ENCODE measurements around the gene CIAPIN1. TPM values are rescaled to one million over a fixed set of nuclear protein-coding genes. Genes with fewer than 3 reads are reported as not detected.

CIAPIN1 gene
- total RNA-seq, 1 donor from 2014 or later: 68.2 TPM

DNA sequence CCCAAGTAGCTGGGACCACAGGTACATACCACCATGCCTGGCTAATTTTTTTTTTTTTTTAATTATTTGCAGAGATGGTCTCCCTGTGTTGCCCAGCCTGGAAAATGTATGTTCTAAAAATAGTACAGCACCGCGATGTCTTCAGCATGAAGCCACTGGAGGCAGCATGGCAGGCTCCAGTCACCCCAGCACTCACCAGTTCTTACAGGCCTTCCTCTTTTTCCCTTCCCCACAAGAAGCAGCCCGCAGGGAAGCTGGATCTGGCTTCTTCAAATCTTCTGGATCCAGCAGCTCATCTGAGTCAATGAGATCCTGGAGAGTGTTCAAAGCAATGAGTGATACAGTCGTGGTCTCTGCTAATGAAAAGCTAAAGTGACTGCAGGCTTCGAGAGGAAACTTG is 16.2 kb downstream of the CIAPIN1 start:
- H3K4me1 Mint-ChIP-seq (ENCODE audit: unreplicated experiment): no peaks in the 10 kb centered on the region
- H3K27me3 Mint-ChIP-seq: no peaks in the 10 kb centered on the region
- H3K9me3 Mint-ChIP-seq: no peaks in the 10 kb centered on the region
- no peak overlapping the region for H3K4me3 Mint-ChIP-seq
- TF ChIP-seq, protein P1, sequence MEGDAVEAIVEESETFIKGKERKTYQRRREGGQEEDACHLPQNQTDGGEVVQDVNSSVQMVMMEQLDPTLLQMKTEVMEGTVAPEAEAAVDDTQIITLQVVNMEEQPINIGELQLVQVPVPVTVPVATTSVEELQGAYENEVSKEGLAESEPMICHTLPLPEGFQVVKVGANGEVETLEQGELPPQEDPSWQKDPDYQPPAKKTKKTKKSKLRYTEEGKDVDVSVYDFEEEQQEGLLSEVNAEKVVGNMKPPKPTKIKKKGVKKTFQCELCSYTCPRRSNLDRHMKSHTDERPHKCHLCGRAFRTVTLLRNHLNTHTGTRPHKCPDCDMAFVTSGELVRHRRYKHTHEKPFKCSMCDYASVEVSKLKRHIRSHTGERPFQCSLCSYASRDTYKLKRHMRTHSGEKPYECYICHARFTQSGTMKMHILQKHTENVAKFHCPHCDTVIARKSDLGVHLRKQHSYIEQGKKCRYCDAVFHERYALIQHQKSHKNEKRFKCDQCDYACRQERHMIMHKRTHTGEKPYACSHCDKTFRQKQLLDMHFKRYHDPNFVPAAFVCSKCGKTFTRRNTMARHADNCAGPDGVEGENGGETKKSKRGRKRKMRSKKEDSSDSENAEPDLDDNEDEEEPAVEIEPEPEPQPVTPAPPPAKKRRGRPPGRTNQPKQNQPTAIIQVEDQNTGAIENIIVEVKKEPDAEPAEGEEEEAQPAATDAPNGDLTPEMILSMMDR (conservative IDR thresholded peaks at IDR 0.05): no peak
- peaks cover 31% of the 10 kb centered on the region for H3K36me3 Mint-ChIP-seq
- DNase-seq (ENCODE audit: extremely low spot score, unreplicated experiment): no peak
- H3K27ac Mint-ChIP-seq: no peak overlapping the region

DNA sequence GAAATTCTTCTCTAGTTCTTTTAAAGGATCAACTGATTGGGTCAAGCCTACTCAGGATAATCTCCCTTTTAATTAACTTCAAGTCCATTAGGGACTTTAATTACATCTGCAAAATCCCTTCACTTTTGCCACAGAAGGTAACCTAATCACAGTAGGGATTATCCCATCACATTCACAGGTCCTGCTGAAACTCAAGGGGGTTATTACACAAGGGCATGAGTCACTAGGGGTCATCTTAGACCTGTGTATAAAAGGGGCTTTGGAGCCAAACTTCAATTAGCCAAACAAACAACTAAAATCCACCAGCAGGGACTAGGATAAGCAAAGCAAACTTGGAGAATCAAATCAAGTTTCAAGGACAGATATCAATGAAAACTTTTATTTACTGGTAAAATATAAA is 19.4 kb downstream of the CIAPIN1 start:
- Mint-ChIP-seq H3K27me3 (no peaks in the 10 kb centered on the region), H3K27ac (no peak overlapping the region), H3K36me3 (peaks cover 26% of the 10 kb centered on the region), H3K4me3 (no peak overlapping the region), H3K9me3 (no peaks in the 10 kb centered on the region), H3K4me1 (ENCODE audit: unreplicated experiment) (no peaks in the 10 kb centered on the region)
- no peak for DNase-seq (ENCODE audit: extremely low spot score, unreplicated experiment)
- TF ChIP-seq, protein P1 (conservative IDR thresholded peaks at IDR 0.05): no peak

DNA sequence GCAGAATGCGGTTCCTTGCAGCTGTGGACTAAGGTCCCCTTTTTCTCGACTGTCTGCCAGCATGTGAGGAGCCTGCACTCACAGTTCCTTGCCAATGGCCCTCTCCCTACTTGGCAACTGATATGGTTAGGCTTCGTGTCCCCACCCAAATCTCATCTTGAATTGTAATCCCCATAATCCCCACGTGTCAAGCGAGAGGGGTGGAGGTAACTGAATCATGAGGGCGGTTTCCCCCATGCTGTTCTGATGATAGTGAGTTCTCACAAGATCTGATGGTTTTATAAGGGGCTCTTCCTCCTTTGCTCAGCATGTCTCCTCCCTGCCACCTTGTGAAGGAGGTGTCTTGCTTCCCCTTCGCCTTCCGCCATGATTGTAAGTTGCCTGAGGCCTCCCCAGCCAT is 19.9 kb downstream of the CIAPIN1 start:
- Mint-ChIP-seq H3K36me3 (peaks cover 26% of the 10 kb centered on the region), H3K4me1 (ENCODE audit: unreplicated experiment) (peaks cover 4% of the 10 kb centered on the region), H3K4me3 (no peak overlapping the region), H3K27me3 (no peaks in the 10 kb centered on the region), H3K27ac (no peak overlapping the region), H3K9me3 (no peaks in the 10 kb centered on the region)
- TF ChIP-seq, protein P1 (conservative IDR thresholded peaks at IDR 0.05): no peak
- no peak for DNase-seq (ENCODE audit: extremely low spot score, unreplicated experiment)

DNA sequence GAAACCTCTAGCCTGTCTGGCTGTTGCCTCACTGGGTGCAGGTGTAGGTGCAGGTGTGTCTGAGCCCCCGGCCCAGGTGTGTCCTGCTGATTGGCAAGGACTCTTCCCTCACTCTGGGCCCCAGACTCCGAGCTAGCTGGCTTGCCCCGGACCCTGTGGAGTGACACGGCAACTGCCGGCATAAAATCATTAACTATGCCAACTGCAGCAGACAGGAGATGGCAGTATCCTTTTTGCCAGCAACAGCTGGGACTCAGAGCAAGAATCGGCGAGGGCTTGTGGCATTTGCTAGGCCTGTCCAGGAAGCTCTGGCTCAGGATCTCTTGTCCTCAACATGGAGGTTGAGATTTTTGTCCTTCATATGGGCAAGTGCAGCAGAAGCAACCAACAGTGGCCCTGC is 20.8 kb downstream of the CIAPIN1 start:
- Mint-ChIP-seq H3K4me3 (no peak overlapping the region), H3K36me3 (peaks cover 23% of the 10 kb centered on the region), H3K27me3 (no peaks in the 10 kb centered on the region), H3K9me3 (no peaks in the 10 kb centered on the region), H3K4me1 (ENCODE audit: unreplicated experiment) (peaks cover 7% of the 10 kb centered on the region), H3K27ac (no peak overlapping the region)
- no peak for DNase-seq (ENCODE audit: extremely low spot score, unreplicated experiment)
- TF ChIP-seq, protein P1 (conservative IDR thresholded peaks at IDR 0.05): no peak

DNA sequence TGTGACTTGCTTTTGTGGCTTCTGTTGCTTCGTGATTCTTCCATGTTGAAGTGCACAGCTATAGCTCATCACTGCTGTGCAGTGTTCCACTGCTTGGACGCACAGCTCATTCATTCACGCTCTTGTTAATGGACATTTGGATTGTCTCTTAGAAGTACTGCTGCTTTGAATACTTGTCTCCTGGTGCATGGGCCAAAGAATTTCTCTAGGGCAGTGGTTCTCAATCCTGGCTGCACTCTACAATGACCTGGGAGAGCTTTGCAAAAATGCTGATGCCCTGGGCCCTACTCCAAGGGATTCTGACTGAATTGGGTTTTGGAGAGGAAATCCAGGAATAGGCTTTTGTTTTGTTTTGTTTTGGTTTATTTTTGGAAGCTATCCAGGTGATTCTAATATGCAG is 22.6 kb downstream of the CIAPIN1 start:
- DNase-seq (ENCODE audit: extremely low spot score, unreplicated experiment): no peak
- no peak overlapping the region for H3K4me3 Mint-ChIP-seq
- H3K27me3 Mint-ChIP-seq: no peaks in the 10 kb centered on the region
- H3K9me3 Mint-ChIP-seq: no peaks in the 10 kb centered on the region
- no peak overlapping the region for H3K27ac Mint-ChIP-seq
- H3K4me1 Mint-ChIP-seq (ENCODE audit: unreplicated experiment): peaks cover 9% of the 10 kb centered on the region
- TF ChIP-seq, protein P1 (conservative IDR thresholded peaks at IDR 0.05): no peak
- peaks cover 13% of the 10 kb centered on the region for H3K36me3 Mint-ChIP-seq

DNA sequence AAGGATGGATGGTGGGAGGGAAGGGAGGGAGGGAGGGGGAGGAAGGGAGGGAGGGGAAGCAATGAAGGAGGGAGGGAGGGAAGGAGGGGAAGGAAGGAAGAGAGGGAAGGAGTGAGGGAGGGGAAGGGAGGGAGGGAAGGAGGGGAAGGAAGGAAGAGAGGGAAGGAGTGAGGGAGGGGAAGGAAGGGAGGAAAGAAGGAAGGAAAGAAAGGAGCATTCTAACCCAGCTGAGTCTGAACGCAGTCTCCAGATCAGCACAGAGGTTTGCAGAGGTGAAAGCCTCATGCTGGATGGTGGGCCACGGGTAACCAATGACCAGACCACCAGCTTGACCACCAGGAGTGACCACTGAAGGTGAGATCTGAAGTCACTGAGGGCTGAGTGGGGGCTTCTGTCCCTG is 24.0 kb downstream of the CIAPIN1 start:
- no peak for DNase-seq (ENCODE audit: extremely low spot score, unreplicated experiment)
- Mint-ChIP-seq H3K36me3 (peaks cover 5% of the 10 kb centered on the region), H3K9me3 (no peaks in the 10 kb centered on the region), H3K4me1 (ENCODE audit: unreplicated experiment) (peaks cover 21% of the 10 kb centered on the region), H3K27ac (no peak overlapping the region), H3K4me3 (no peak overlapping the region), H3K27me3 (no peaks in the 10 kb centered on the region)
- TF ChIP-seq, protein P1 (conservative IDR thresholded peaks at IDR 0.05): no peak
